Keratinocyte (primary cell): Measurements from ENCODE around the gene TAF13. TPM values are rescaled to one million over a fixed set of nuclear protein-coding genes. Genes with fewer than 3 reads are reported as not detected.
A peak's percentile ranks its signal among the peaks of the same experiment; 100 is the strongest.

Experiments
- DNase-seq: peaks from one replicate; pipeline ENCODE4 v3.0.0-alpha.2; 2011; ENCODE audit warnings: low read depth, missing footprints, low spot score
- FAIRE-seq: peaks from 2 replicates; lab custom pipeline; 2011; peaks lifted over from hg19 to GRCh38; lab: Jason Lieb, UNC
- H2AFZ ChIP-seq: 2 replicates; pipeline ENCODE4 v1.6.0; 2012; ENCODE audit warnings: low read length, control low read depth, inconsistent platforms; ENCODE audit not compliant: control insufficient read depth
- H3K27ac ChIP-seq: 2 replicates; pipeline ENCODE4 v1.5.1; 2011; ENCODE audit warnings: low read length; ENCODE audit not compliant: control insufficient read depth, insufficient read depth
- H3K27me3 ChIP-seq: 3 replicates; pipeline ENCODE4 v1.6.0; 2011; ENCODE audit warnings: low read length; ENCODE audit not compliant: control insufficient read depth, insufficient read depth; ENCODE audit errors: extremely low read depth
- H3K36me3 ChIP-seq, 2 experiments: 2 replicates in 1 of 2; 3 replicates in 1 of 2; pipeline ENCODE4 v1.5.1; 2011; ENCODE audit warnings: low read length in 2 of 2, mild to moderate bottlenecking in 1 of 2; ENCODE audit not compliant: control insufficient read depth in 2 of 2, insufficient read depth in 2 of 2; ENCODE audit errors: extremely low read depth in 1 of 2
- H3K4me1 ChIP-seq: 3 replicates; pipeline ENCODE4 v1.5.1; 2011; ENCODE audit warnings: low read length; ENCODE audit not compliant: control insufficient read depth, insufficient read depth; ENCODE audit errors: extremely low read depth
- H3K4me2 ChIP-seq: 3 replicates; pipeline ENCODE4 v1.6.0; 2011; ENCODE audit warnings: low read depth, low read length; ENCODE audit not compliant: control insufficient read depth, insufficient read depth; ENCODE audit errors: extremely low read depth
- H3K4me3 ChIP-seq, 3 experiments: fragments of 200-600 bp in 1 of 3; sonication (generic) in 1 of 3; 2 replicates in 2 of 3; 3 replicates in 1 of 3; pipeline ENCODE4 v1.5.1; 2011 to 2016; ENCODE audit warnings: low read length in 3 of 3, mild to moderate bottlenecking in 3 of 3, control low read depth in 2 of 3, inconsistent platforms in 1 of 3, low read depth in 1 of 3, mixed read lengths in 1 of 3, mixed run types in 1 of 3, moderate library complexity in 1 of 3; ENCODE audit not compliant: control insufficient read depth in 2 of 3, insufficient read depth in 2 of 3; ENCODE audit errors: extremely low read depth in 1 of 3
- H3K79me2 ChIP-seq: 2 replicates; pipeline ENCODE4 v1.6.0; 2012; ENCODE audit warnings: low read length; ENCODE audit not compliant: control insufficient read depth, insufficient read depth
- H3K9ac ChIP-seq: 3 replicates; pipeline ENCODE4 v1.6.0; 2011; ENCODE audit warnings: low read length; ENCODE audit not compliant: control insufficient read depth, insufficient read depth; ENCODE audit errors: extremely low read depth
- H3K9me1 ChIP-seq: 3 replicates; pipeline ENCODE4 v1.6.0; 2011; ENCODE audit warnings: low read length; ENCODE audit not compliant: control insufficient read depth, insufficient read depth; ENCODE audit errors: extremely low read depth
- H3K9me3 ChIP-seq: 2 replicates; pipeline ENCODE4 v1.5.1; 2012; ENCODE audit warnings: low read depth, low read length; ENCODE audit not compliant: control insufficient read depth
- H4K20me1 ChIP-seq: 3 replicates; pipeline ENCODE4 v1.6.0; 2011; ENCODE audit warnings: low read length; ENCODE audit not compliant: control insufficient read depth, insufficient read depth; ENCODE audit errors: extremely low read depth
- CTCF ChIP-seq, 3 experiments: IDR thresholded peaks in 1 of 3; conservative IDR thresholded peaks in 1 of 3; optimal IDR thresholded peaks in 1 of 3; 2 replicates in 2 of 3; 3 replicates in 1 of 3; pipeline versions ENCODE3 to v1.5.1; 2011; ENCODE audit warnings: low read length in 3 of 3, mild to moderate bottlenecking in 3 of 3, moderate library complexity in 2 of 3, control low read depth in 1 of 3, inconsistent platforms in 1 of 3; ENCODE audit not compliant: insufficient read depth in 2 of 3; ENCODE audit errors: extremely low read depth in 1 of 3
- EZH2 ChIP-seq: IDR thresholded peaks from one replicate; pipeline ENCODE4 v1.6.1; 2012; ENCODE audit warnings: inconsistent platforms, mild to moderate bottlenecking, low read length, moderate library complexity
- dilution Hi-C: fragments of 300-500 bp; cut with MboI; formaldehyde crosslinking; loops from one replicate; pipeline ENCODE4 v1.7.0; 2020; ENCODE audit warnings: low sequenced_read_pairs; ENCODE audit not compliant: extremely low pct_ligation_motif_present
- polyA plus RNA-seq, 5 experiments: library from polyadenylated mRNA; depleted of rRNA in 3 of 5; stranded (reverse) in 3 of 5; stranded (forward) in 1 of 5; unstranded in 1 of 5; fragments of >200 nt; gene quantifications; 1 replicate in 1 of 5; 2 replicates in 3 of 5; 3 replicates in 1 of 5; pipeline versions ENCODE4 v1.2.1 to v1.2.3, GENCODE V29; 2011 to 2012; ENCODE audit warnings: missing spikeins in 2 of 5, low read depth in 1 of 5, low replicate concordance in 1 of 5

The TAF13 gene
- polyA plus RNA-seq, 1 donor (not counting 4 experiments of a cell fraction or from before 2014, with no cell fraction given) = 151 TPM

GRCh38 chr1:109094377-109094803 is 18.6 kb upstream of the TAF13 start:
- Histone ChIP-seq H3K9ac (no peak overlapping the region), H3K27me3 (no peaks in the 10 kb centered on the region), H3K4me2 (no peak overlapping the region), H3K4me1 (peaks cover 19% of the 10 kb centered on the region), H3K79me2 (peaks cover 23% of the 10 kb centered on the region), H3K9me3 (no peaks in the 10 kb centered on the region), H3K9me1 (no peaks in the 10 kb centered on the region), H2AFZ (no peak overlapping the region), H3K36me3 (peaks cover 7 to 8% of the 10 kb centered on the region in 2 experiments), H3K27ac (no peak overlapping the region), H4K20me1 (no peaks in the 10 kb centered on the region), H3K4me3 (no peak overlapping the region)
- FAIRE-seq (no peak), DNase-seq (no peak)
- TF ChIP-seq CTCF (optimal IDR thresholded peaks at IDR 0.05 in 1 of 3, IDR thresholded peaks at IDR 0.05 in 1 of 3, conservative IDR thresholded peaks at IDR 0.05 in 1 of 3; ENCODE audit: extremely low read depth in 1 of 3, insufficient read depth in 2 of 3, low read length in 3 of 3) (no peak), EZH2 (no peak)
- dilution Hi-C loops = no loop called here

GRCh38 chr1:109091839-109092193 is 16.0 kb upstream of the TAF13 start:
- Histone ChIP-seq H3K27ac (peak overlapping the region; percentile 88), H3K9me3 (no peaks in the 10 kb centered on the region), H3K9ac (peak overlapping the region; percentile 87), H3K4me3 (peak overlapping the region; percentile 60 to 84 (median 66)), H3K79me2 (peaks cover 23% of the 10 kb centered on the region), H3K4me1 (peaks cover 19% of the 10 kb centered on the region), H4K20me1 (no peaks in the 10 kb centered on the region), H3K9me1 (no peaks in the 10 kb centered on the region), H3K27me3 (no peaks in the 10 kb centered on the region), H3K4me2 (peak overlapping the region; percentile 93), H2AFZ (no peak overlapping the region), H3K36me3 (peaks cover 7 to 8% of the 10 kb centered on the region in 2 experiments)
- DNase-seq (no peak), FAIRE-seq (no peak)
- TF ChIP-seq EZH2 (no peak), CTCF (optimal IDR thresholded peaks at IDR 0.05 in 1 of 3, IDR thresholded peaks at IDR 0.05 in 1 of 3, conservative IDR thresholded peaks at IDR 0.05 in 1 of 3; ENCODE audit: extremely low read depth in 1 of 3, insufficient read depth in 2 of 3, low read length in 3 of 3) (no peak)
- dilution Hi-C loops = no loop called here
